HG03520 (cell line): ENCODE results near the gene SLC29A2.
"Not testable (repeated sequence)": the region's sequence is repeated elsewhere in the genome, so short reads cannot be mapped to it uniquely, and the experiment has no call there.

Experiments used
- ATAC-seq: cut with Tn5 transposase; IDR thresholded peaks from one replicate; pipeline ENCODE4 v1.9.1; 2021; ENCODE audit warnings: mild to moderate bottlenecking, moderate library complexity; ENCODE audit not compliant: unreplicated experiment

The SLC29A2 gene

DNA sequence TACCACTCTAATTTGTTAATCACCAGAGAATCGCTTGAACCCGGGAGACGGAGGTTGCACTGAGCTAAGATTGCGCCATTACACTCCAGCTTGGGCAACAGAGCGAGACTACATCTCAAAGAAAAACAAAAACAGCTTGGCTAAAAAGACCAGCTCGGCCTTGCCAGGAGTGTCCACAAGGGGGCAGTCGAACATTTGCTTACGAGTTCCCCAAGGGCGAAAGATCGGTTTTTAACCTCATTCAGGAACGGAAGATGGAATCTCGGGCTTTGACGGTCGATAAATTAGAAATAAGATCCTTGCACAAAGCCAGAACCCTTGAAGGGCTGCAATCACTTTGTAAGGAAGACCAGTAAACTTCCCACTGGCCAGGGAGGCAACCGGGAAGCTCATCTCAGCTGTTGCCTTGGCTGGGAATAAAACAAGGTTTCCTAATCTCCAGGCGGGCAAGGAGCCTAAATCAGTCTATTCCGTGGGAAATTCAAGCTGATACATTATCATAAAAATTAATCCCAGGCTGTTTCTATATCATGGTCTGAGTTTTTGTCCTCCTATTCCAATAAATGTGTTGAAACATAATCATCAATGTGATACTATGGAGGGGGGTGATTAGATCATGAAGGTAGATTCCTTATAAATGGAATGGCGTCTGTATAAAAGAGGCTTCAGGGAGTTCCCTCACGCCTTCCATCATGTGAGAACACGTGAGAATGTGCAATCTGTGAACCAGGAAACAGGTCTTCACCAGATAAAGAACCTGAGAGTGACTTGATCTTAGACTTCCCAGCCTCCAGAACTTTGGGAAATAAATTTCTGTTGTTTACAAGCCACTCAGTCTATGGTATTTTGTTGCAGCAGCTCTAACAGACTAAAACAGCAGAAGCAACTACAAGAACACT, 14.9 kb upstream of the SLC29A2 start:
- no peak for ATAC-seq

DNA sequence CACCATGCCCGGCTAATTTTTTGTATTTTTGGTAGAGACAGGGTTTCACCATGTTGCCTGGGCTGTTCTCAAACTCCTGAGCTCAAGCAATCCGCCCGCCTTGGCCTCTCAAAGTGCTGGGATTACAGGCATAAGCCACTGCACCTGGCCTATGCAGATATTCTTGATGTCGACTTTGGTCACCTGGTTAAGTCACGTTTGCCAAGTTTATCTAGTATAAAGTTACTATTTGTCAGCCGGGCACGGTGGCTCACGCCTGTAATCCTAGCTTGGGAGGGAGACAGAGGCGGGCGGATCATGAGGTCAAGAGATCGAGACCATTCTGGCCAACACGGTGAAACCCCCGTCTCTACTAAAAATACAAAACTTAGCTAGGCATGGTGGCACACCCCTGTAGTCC, 12.8 kb upstream of the SLC29A2 start:
- ATAC-seq, result not testable (repeated sequence)

DNA sequence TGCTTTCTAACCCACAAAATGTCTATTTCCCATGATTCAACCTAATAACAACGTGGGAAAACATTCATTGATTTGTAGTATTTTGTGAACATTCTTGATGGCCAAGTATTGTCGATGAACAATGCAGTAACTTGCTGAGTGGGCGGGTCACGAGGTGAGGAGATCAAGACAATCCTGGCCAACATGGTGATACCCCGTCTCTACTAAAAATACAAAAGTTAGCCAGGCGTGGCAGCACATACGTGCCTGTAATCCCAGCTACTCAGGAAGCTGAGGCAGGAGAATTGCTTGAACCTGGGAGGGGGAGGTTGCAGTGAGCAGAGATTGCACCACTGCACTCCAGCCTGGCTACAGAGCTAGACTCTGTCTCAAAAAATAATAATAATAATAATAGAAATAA, 8.7 kb upstream of the SLC29A2 start:
- not testable (repeated sequence) for ATAC-seq

DNA sequence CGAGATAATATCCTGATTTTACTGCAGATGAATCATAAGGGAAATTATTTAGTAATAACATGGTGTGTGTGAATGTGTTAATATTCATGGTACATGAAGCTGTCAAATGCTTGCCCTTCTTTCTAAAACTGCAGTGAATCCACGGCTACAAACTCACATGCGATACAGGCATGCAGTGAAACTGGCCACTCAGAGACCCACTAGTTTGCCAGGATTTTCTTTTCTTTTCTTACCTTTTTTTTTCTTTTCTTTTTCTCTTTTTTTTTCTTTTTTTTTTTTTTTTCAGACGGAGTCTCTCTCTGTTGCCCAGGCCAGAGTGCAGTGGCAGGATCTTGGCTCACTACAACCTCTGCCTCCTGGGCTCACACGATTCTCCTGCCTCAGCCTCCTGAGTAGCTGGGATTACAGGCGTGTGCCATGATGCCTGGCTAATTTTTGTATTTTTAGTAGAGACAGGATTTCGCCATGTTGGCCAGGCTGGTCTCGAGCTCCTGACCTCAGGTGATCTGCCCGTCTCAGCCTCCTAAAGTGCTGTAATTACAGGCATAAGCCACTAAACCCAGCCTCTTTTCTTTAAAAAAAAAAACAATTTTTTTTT, 2.2 kb upstream of the SLC29A2 start:
- not testable (repeated sequence) for ATAC-seq

DNA sequence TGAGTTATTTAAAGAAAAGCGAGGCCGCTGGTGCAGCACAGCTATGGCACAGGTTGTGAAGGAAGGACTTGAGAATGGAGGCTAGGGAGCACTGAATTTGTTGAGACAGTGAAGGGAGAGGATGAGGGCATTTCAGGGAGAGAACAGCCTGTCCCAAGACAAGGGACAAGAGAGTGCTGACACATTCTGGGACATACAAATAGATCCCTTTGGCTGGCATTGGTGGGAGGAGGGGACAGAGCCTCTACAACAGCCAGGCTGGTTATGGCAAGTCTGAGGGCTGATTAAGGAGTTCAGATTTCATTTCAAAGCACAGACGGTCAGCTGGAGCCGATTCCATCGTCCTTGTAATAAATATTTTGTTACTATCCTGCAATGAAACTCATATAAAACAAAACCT, 1.7 kb upstream of the SLC29A2 start:
- ATAC-seq, result no peak

DNA sequence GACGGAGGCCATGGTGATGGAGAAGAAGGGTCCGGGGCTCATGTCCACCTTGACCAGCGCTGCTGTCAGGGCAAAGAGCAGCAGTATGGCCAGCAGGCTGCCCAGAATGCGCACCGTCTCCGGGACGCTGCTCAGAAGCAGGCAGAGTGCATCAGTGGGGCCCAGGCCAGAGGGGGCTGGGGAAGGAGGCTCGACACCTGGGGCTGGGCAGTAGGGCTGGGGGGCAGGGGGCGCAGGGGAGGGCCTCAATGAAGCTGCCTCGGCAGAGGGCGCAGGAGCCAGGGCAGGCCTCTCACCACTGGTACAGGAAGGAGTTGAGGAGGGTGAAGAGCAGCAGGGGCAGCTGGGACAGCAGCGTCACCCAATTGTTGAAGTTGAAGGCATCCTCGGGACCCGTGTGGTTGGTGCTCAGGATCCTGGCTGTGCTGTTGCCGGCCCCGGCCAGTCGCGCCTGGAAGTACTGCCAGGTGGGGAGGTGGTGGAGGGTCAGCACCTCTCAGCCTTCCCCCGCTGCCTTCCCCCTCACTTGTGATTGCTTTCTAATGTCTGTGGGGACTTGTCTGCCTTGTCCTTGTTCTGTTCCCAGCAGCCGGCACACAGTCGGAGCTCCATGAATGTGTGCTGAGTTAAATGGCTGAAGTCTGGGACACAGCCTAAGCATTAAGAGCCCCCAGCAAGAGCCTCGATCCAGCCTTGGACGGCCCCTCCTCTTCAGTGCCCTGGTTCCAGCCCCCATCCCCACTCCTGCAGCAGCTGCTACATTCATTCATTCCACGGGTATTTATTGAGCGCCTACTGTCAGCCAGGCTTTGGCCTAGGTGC, 2.3 kb downstream of the SLC29A2 start:
- no peak for ATAC-seq

DNA sequence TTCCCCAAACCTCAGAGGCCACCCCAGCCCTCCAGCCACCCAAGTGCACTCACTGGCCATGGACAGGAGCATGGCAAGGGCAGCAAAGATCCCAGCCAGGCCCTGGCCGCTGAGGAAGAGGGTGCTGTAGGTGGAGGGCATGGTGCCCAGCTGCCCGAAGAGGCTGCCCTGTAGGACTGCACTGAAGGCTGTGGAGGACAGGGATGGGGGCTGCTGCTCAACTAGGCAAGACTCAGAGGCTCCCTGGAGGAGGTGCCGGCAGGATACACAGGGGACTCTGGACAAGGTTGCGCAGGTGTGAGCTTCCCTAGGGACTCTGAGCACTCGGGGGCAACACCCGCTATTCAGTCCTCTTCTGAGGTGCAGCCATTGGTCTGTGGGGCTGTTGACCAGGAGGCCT, 3.1 kb downstream of the SLC29A2 start:
- no peak for ATAC-seq

DNA sequence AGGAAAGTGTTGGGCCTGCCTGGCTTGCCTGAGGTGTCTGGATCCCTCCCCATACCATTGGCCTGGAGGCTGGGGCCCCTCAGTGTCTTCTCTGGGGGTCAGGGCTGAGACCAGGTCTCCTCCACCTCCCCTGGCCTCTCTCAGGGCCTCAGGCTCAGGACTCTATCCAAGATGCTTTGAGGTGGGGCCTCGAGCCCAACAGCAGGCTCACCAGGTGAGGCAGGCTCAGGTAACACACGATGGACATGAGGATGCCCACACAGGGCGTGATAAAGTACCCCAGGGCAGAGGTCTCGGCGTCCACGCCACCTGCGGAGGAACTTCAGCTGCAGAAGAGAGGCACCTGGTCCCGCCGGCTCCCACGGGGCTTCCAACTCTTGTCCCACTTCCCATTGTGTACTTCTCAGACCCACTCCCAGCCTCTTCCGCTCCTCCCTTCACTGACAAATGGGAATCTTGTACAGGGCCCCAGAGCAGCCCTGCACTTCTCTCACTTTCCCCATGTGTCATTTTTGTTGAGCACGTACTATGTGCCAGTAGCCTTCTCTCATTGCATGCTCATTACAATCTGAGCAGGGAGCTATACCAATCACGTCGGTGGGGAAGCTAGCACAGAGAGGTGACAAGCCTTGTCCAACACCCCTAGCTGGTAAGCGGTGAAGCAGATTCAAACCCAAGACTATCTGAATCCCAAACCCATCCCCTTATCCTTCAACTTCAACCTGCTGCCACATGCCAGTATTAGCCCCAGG, 3.8 kb downstream of the SLC29A2 start:
- no peak for ATAC-seq

DNA sequence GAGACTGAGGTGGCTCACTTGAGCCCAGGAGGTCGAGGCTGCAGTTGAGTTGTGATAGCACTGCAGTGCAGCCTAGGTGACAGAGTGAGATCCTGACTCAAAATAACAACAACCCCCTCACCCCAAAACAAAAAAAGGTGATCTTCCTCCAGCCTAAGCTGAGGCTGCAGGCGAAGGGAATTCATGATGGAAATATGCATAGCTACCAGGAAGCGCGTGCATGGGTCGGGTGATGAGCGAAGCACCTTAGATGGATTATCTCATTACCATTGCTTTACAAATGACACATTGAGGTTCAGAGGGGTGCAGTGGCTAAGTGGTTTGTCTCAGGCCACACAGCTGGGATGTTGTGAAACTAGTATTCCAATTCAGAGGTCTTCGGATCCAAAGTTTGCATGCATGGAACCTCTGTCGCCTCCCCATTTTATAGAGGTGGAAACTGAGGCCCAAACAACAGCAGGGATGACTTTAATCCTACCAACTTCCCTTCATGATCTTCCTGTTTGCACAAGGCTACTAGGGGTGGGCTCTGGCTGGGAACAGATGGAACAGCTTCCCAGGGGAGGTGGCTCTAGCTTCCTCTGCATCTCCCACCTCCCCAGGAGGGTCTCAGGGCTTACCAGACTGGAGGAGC, 4.6 kb downstream of the SLC29A2 start:
- ATAC-seq, result no peak

DNA sequence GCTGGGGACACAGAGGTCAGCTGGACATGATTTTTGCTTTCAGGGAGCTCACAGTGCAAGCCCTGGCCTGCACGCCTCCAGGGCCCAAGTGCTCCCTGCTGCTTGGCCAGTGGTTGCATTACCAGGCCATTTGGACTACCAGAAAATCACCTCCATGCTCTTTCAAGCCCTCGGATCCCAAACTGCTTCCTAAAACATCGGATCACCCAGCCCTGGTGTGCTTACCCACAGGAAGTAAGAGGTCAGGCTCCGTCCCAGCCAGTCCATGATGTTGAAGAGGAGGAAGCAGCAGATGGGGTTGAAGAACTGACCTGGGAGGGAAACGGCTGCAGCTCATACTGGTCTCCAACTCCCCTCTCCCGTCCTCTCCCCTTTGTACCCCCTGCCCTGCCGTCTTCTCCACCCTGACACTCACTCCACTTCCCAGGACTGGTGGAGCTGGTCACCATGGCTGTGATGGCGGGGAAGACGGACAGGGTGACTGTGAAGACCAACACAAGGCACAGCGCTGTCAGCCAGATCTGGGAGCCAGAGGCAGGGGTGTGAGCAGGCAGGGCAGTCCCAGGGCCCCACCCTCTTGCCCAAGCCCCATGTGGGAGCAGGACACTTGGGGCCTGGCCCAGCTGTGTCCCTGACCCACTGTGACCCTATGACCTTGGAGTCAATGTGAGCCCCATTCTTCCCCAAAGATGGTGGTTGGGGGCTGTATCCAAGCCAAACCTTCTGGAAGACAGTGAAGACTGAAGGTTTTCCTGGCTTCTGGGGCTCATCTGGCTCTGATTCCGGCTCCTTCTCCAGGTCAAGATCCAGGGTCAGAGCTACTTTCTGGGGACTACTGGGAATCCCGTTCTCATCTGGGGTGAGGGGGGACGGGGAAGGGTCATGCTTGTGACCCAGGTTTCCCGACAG, 5.6 kb downstream of the SLC29A2 start:
- no peak for ATAC-seq

DNA sequence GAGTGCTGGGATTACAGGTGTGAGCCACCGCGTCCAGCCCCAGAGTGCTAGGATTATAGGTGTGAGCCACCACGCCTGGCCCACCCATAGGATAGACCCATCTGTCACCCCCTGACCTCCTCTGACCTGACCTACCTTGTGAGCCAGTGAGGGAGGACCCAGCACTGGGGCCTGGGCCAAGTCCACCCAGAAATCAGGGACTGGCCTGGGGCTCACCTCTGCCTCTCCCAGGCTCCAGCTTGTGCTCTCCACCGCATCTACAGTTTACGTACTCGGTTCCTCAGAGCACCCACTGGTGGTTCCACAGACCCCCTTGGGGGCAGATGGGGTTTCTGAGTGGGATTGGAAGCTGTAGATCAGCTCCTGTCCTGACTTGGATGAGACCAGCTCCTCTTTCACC, 6.4 kb downstream of the SLC29A2 start:
- no peak for ATAC-seq

DNA sequence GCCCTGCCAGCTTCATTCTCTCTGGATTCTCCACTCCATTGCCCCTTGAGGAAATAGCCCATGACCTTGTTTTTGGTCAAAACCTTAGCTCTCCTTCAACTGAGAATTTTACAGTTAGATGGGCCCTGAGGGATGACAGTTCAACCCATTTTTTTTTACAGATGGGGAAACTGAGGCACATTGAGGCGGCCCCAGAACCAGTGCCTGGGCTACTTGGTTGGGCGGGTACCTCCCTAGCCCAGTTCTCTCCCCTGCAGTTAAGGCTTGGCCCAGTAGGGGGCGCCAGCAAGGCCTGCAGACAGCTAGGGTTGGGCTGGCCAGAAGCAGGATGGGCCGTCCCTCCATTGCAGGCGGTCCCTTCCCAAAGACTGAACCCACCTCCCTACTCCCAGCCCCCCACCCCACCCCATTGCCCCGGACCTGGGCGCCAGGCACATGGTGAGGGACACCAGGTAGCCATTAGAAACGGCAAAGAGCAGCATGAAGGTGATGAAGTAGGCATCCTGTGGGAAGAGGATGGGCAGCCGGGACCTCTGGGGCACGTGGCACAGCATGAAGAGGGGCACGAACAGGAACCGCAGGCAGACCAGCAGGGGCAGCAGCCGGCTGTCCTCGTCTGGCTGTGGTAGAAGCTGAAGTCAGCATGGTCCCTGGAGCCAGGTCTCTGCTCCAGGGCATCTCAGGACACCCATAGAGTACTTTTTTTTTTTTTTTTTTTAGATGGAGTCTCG, 7.6 kb downstream of the SLC29A2 start:
- ATAC-seq, result no peak

DNA sequence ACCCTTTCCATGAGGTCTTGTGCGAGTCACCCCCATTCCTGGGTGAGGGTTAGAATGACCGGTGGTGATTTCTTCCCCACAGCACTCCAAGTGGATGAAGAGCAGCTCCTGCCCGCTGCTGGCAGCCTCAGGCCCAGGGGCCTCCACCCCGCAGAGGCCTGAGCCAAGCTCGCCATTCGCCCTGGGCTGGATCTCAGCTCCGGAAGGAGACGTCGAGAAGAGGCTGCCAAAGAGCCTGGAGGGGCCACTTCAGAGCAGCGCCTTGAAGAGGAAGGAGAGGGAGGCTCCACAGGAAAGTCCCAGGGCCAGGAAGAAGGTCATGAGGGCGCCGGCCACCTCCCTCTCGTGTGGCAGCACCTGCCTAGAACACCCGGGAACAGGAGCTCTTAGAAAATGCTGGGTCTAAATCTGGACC, 8.4 kb downstream of the SLC29A2 start:
- no peak for ATAC-seq

DNA sequence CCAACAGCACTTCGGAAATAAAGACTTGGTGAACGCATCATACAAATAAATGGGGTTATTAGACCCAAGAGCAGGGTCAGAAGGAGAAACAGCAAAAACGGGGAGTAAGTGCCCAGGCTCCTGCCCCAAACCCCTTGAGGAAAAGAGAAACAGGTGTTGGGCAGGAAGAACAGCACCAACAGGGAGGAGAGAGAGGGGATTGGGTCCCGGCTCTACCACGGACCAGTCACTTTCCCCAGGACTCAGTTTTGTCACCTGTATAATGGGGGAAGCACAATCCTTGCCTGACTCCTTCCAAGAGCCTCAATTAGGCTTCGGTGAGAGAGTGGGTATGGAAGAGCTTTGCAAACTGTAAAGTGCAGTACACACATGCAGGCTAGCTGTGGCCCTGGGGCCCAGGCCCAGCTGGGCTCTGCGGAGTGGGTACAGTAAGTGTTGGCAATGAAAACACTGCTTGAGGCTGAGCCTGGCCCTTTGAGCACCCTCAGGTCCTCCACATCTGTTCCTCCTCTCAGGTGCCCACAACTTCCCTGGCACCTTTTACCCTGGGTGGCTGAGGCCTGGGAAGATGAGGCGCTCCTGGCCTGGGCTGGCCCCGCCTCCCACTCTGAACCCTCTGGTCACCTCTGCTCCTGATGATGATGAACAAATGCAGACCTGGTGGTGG, 8.9 kb downstream of the SLC29A2 start:
- ATAC-seq, result no peak

DNA sequence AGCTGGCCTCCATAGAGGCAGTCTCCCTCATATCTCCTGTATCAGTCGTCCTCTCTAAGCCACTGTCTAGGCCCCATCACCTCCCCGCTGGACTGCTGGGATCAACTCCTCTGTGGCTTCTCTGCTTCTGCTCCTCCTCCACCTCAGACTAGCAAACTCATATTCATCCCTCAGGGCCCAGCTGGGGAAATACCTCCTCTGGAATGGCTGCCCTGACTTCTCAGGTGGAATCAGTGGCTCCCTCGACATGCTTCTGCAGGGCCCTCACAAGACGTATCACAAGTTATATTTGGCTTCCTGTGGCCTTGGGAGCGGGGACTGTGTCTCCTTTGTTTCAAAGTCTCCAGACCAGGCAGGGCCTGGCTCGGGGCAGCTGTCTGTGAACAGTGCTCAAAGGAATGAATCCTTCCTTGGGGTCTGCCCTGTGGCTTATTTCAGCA, 10.0 kb downstream of the SLC29A2 start:
- no peak for ATAC-seq

DNA sequence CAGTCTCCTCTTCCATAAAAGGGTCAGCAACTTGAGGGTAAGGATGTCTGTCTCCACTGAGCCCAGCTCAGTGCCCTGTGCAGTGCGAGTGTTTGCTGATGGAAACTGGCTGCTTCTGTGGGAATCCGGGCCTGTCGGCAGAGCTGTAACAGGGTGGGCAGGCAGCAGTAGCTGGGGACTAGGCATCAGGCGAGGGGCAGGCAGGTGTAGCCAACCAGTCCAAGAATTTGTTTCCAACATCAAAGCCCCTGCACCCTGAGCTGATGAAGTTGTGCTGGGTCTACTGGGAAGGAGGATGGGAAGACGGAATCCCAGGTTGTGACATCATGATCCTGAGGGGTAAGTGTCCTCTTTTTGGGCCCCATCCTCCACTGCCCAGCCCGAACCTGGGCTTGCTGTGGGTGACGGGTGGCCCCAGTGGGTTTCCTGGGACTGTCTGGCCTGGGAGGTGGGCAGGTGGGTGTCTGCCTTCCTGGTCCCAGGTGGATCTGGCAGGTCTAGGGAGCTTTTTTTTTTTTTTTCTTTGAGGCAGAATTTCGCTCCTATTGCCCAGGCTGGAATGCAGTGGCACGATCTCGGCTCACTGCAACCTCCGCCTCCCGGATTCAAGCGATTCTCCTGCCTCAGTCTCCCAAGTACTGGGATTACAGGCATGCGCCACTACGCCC, 11.0 kb downstream of the SLC29A2 start:
- ATAC-seq, result no peak

DNA sequence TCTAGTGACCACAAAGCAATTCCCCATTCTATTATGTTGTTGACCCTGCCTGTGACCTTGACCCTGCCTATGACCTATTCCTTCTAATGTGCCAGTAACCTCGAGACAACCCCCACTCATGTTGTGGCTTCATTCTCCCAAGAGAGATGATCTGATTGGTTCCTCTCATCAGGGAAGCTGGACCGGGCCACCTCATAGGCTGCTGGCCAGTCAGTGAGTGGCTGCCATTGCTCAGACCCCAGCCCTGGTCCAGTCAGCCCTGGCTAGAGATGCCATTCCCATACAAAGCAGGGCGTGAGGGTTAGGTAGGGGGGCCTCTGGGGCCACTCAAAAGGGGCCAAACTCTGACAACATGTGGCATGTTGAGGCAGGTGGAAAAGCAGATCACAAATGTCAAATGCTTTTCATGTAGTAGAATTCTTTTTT, 11.9 kb downstream of the SLC29A2 start:
- ATAC-seq, result no peak
